Cardiac fibroblast (primary cell): ENCODE measurements around the gene TMEM140.
A peak's percentile ranks its signal among the peaks of the same experiment; 100 is the strongest.

Experiments
- DNase-seq, 2 donors: peaks; one replicate each; pipeline versions ENCODE4 v3.0.0 to v3.0.0-alpha.2; 2010; ENCODE audit warnings: low read depth in 2 of 2
- H3K4me3 ChIP-seq, 2 donors: replicated peaks in 1 of 2; 1 replicate in 1 of 2; 2 replicates in 1 of 2; pipeline ENCODE4 v1.5.1; 2011; ENCODE audit warnings: low read depth in 2 of 2, low read length in 2 of 2, mild to moderate bottlenecking in 2 of 2, moderate library complexity in 1 of 2
- CTCF ChIP-seq: IDR thresholded peaks from one replicate; pipeline ENCODE4 v1.5.1; 2011; ENCODE audit warnings: low read depth, mild to moderate bottlenecking, low read length, inconsistent platforms

TMEM140 gene

GRCh38 chr7:135143885-135144668 is 3.8 kb upstream of the TMEM140 start:
- DNase-seq = peak in 1 of 2 donors; percentile 75
- H3K4me3 ChIP-seq = no peak overlapping the region
- TF ChIP-seq CTCF = no peak

GRCh38 chr7:135147341-135147898 is 452 bp upstream of the TMEM140 start:
- TF ChIP-seq CTCF = no peak
- peak overlapping the region in 1 of 2 donors; percentile 58 for H3K4me3 ChIP-seq
- DNase-seq = peak; percentile 63 to 65

GRCh38 chr7:135150072-135150782 is 2.4 kb downstream of the TMEM140 start:
- no peak for DNase-seq
- no peak overlapping the region for H3K4me3 ChIP-seq
- no peak for TF ChIP-seq CTCF

- H3K4me3 ChIP-seq = no peak overlapping the region
- TF ChIP-seq CTCF = no peak
- no peak for DNase-seq
These were observed 3.3 kb downstream of the TMEM140 start for GRCh38 chr7:135151132-135151531.

GRCh38 chr7:135151533-135151932 is 3.7 kb downstream of the TMEM140 start:
- H3K4me3 ChIP-seq = no peak overlapping the region
- TF ChIP-seq CTCF = no peak
- no peak for DNase-seq

GRCh38 chr7:135152442-135152841 is 4.6 kb downstream of the TMEM140 start:
- H3K4me3 ChIP-seq = no peak overlapping the region
- DNase-seq = no peak
- no peak for TF ChIP-seq CTCF
